Right cardiac atrium (tissue), 5 donors: Measurements from ENCODE around the gene GSTA1. TPM values are rescaled to one million over a fixed set of nuclear protein-coding genes. Genes with fewer than 3 reads are reported as not detected.
"Not testable (repeated sequence)": the region's sequence is repeated elsewhere in the genome, so short reads cannot be mapped to it uniquely, and the experiment has no call there.

Source experiments
- ATAC-seq, 2 donors: fragments of 200-7000 bp; cut with Tn5 transposase; one replicate each; pipeline versions ENCODE4 v1.8.0 to v1.9.1; 2020; ENCODE audit warnings: moderate library complexity in 2 of 2, mild to moderate bottlenecking in 1 of 2
- DNase-seq, 3 donors: peaks; one replicate each; pipeline ENCODE4 v3.0.0-alpha.2; 2020
- H3K27ac ChIP-seq: one replicate; pipeline ENCODE4 v1.5.1; 2013; ENCODE audit warnings: mild to moderate bottlenecking, low read length, control low read depth, moderate library complexity
- H3K27me3 ChIP-seq: one replicate; pipeline ENCODE4 v1.6.1; 2013; ENCODE audit not compliant: control insufficient read depth, insufficient read depth
- H3K4me1 ChIP-seq: one replicate; pipeline ENCODE4 v1.6.1; 2013; ENCODE audit warnings: low read length; ENCODE audit not compliant: control insufficient read depth, insufficient read depth
- H3K4me3 ChIP-seq: one replicate; pipeline ENCODE4 v1.5.1; 2013; ENCODE audit warnings: low read length, control low read depth
- H3K9me3 ChIP-seq: one replicate; pipeline ENCODE4 v1.6.1; 2013; ENCODE audit warnings: low read length; ENCODE audit not compliant: control insufficient read depth
- WGBS: extraction: QIAGEN DNeasy Blood & Tissue Kit; methylation state at CpG from one replicate; pipeline ENCODE4 v1.1.7; 2013; 5-methylcytosine and 5-hydroxymethylcytosine counted together
- intact Hi-C, 4 donors: fragments of 100-400 bp; cut with DNase I; formaldehyde crosslinking; loops; one replicate each; pipeline versions ENCODE4 v1.11.0 to v1.14.0; 2022 to 2023
- long read RNA-seq, 4 donors: library from polyadenylated mRNA; unstranded; transcript quantifications; one replicate each; pipeline ENCODE4 v2.0.0, GENCODE V29; 2020 to 2021
- polyA plus RNA-seq: library from polyadenylated mRNA; stranded (reverse); fragments of 200-250 nt; gene quantifications from one replicate; pipeline ENCODE4 v1.2.3, GENCODE V29; 2013
- total RNA-seq, 4 donors: library from RNA; stranded (reverse); fragmentation: NEBNext Ultra II Directional; extraction: Animal tissue kit (Norgen Biotek cat#: 25700); gene quantifications; one replicate each; pipeline ENCODE4 v1.2.1, GENCODE V29; 2021
- donor health status: healthy with polysubstance abuse.
- donor health status: DM: no; HTN: yes; CAD: no.
- donor health status: DM: no; HTN: no; CAD: no.
- donor health status: DM: no; HTN: yes; CAD: no; lungs with severe emphysema.
- donor health status: DM: yes; HTN: yes; CAD: no.

The GSTA1 gene
- total RNA-seq: not detected
- 0.09 TPM for polyA plus RNA-seq
- long read RNA-seq, donor 1: 0 reads
- long read RNA-seq, donor 2: 0 reads
- long read RNA-seq, donor 3: 0 reads
- long read RNA-seq, donor 4: 0 reads

DNA sequence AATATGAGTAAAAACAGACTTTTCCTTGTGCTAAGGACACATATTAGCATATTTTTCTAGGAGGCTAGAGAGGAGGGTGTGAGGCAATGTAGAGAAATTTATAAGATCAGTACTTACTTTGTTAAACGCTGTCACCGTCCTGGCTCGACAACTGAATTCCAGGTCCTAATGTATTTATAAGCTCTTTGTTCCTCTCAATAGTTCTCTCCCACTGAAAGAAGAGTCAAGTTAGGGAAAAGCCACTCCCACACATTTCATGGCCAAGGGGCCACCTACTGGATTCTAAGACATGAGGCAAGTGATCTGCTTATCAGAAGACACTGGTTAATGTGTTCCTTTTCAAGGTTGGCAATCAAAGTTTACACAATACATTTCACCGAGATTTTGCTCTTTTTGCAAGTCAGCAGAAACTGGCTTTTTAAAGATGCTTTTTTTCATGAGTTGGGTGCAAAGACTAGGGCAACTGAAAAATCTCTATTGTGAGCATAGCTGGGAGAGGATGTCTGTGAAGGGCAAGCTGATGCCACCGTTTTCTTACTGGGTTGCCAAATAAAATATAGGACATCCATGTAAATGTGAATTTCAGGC lies at the start of gene GSTA1:
Gene GSTA1, minus strand, starts transcription at position 149 of the 588 bp plus-strand sequence. CDS start 4,549 bp downstream, outside the sequence.
- DNase-seq, intact Hi-C loops, H3K27ac ChIP-seq, H3K27me3 ChIP-seq, H3K9me3 ChIP-seq, ATAC-seq, H3K4me3 ChIP-seq, H3K4me1 ChIP-seq: not testable (repeated sequence)
- 54% methylated on average over 5 of the region's 5 CpGs for WGBS

DNA sequence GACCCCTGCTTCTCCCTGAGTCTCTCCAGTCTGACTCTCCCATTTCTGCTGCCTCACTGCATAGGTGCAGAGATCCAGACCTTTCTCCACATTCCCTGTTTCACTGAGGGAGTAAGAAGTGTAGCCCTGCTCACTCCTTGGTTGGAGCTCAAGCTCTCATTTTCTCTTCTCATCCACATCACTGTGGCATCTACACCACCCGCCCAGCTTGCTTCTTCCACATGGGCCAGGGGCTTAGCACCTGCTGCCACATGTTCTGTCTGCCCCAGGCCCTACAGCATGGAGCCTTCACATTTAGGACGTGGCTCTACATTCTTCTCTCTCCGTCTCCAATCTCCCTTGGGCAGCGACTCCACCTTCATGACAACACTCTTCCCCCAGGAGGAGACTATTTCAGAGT lies 45.5 kb upstream of the GSTA1 start:
- DNase-seq: no peak
- 76% methylated on average over 4 of the region's 4 CpGs for WGBS
- no peaks in the 10 kb centered on the region for H3K27me3 ChIP-seq
- no peak for ATAC-seq
- no peaks in the 10 kb centered on the region for H3K4me1 ChIP-seq
- H3K4me3 ChIP-seq: no peak overlapping the region
- no peak overlapping the region for H3K27ac ChIP-seq
- intact Hi-C loops: no loop called here
- H3K9me3 ChIP-seq: no peaks in the 10 kb centered on the region

DNA sequence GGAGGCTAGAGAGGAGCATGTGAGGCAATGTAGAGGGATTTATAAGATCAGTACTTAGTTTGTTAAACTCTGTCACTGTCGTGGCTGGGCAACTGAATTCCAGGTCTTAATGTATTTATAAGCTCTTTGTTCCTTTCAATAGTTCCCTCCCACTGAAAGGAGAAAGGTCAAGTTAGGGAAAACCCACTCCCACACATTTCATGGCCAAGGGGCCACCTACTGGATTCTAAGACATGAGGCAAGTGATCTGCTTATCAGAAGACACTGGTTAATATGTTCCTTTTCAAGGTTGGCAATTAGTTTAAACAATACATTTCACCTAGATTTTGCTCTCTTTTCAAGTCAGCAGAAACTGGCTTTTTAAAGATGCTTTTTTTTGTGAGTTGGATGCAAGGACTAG lies 42.4 kb upstream of the GSTA1 start:
- Histone ChIP-seq H3K9me3 (no peaks in the 10 kb centered on the region), H3K4me3 (no peak overlapping the region), H3K27me3 (no peaks in the 10 kb centered on the region), H3K27ac (no peak overlapping the region), H3K4me1 (no peaks in the 10 kb centered on the region)
- intact Hi-C loops: no loop called here
- DNase-seq (no peak), ATAC-seq (no peak)
- 51% methylated on average over 1 of the region's 1 CpG for WGBS

DNA sequence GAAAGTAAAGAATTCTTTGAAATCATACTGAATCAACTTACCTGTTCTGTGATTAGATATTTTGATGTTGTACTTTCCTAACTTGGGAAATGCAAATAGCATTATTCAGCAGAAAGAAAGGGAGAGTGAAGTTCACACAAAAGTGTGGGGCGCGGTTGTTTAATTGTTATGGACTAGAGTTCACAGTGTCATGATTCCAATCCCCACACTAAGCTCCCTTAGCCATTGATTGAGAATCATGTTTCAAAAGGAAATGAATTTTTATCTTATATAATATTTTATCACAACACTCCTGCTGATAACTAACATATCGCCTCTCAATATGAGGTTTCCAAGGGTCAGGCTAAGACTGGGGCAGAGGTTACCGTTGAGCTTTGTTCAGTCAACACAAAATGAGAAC lies 40.0 kb upstream of the GSTA1 start:
- no peaks in the 10 kb centered on the region for H3K4me1 ChIP-seq
- no peaks in the 10 kb centered on the region for H3K27me3 ChIP-seq
- H3K27ac ChIP-seq: no peak overlapping the region
- H3K9me3 ChIP-seq: no peaks in the 10 kb centered on the region
- 92% methylated on average over 4 of the region's 4 CpGs for WGBS
- H3K4me3 ChIP-seq: no peak overlapping the region
- no peak for DNase-seq
- intact Hi-C loops: no loop called here
- no peak for ATAC-seq

DNA sequence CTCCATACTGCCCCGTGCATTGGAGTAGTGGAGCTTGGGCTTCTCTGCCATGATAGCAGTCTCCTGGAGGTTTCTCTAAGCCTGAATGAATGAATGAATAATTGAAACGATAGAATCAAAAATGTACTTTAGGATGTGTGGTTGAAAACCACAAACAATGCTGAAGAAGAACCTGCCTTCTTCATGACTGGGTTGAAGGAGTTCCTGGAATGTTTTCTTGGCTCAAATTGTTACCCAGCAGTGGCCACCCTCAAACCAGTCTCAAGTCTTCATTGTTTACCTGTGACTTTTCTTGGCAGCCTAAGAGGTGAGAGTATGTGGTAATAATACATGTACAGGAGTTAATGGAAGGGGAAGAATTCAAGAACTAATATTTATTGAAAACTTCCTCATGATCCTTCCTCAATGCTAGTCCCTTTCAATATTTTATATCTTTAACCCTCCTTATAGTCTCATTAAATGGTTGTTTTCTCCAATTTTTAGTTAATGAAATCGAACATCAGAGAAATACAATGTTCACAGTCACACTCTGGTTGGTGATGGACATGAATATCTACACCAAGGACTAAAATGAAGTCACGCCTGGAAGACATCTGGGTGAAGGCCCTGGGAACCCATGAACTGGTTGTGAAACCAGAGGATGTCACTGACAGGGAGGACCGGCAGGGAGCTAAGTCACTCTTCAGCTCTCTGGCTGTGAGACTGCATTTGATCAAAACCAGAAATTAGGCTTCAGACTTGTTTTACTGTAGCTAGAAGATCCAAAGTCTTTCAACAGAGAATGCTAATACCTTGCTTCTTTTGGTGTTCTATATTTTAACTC lies 37.4 kb upstream of the GSTA1 start, which contains the start of gene GSTA5:
Gene GSTA5, minus strand, starts transcription at position 51 of the 823 bp plus-strand sequence.
- no peaks in the 10 kb centered on the region for H3K9me3 ChIP-seq
- no peak for ATAC-seq
- H3K4me3 ChIP-seq: no peak within 1 kb of the TSS
- intact Hi-C loops: no loop called here
- no peaks in the 10 kb centered on the region for H3K4me1 ChIP-seq
- WGBS: 79% methylated on average over 5 of the region's 5 CpGs
- H3K27me3 ChIP-seq: no peaks in the 10 kb centered on the region
- DNase-seq: no peak
- H3K27ac ChIP-seq: no peak within 1 kb of the TSS

DNA sequence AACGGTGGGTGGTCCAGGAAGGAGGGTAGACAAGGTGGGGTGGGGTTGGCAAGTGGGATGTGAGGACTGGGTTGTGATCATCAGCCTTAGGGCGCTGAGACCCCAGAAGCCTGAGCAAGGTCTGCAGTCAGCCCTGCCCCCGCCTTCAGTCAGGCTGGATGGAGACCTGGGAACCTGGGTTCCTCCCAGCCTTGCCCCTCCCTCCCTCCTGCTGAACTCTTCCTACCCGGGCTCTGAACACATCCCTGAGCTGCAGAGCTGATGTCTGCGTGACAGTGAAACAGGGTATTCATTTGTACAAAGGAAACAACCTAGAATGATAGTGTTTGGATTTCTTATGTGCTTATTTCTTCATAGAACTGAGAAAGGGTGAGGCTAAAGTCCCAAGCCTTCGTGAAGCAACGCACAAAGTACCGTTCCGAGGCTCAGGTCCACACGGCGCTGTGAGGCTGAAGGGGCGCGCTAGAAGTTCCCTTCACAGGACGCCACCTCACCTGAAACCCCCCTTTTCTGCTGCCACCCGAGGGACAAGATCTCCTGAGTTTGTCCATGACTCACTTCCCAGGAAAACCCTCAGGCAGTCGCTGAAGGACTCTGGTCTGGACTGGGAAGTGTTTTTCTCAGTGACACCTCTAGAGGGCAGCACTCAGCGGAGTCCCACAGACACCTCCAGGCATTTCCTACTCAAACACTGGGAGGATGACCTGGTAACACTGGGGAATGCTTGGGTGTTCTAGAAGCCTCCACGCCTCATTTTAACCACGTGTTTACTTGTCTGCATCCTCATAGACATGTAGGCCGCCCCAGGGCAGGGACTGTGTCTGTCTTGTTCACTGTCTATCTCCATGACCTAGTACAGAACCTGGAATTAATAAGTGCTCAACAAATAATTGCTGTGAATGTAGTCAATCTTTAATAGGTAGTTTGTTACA lies 35.8 kb upstream of the GSTA1 start:
- WGBS: 60% methylated on average over 20 of the region's 20 CpGs
- peak in 1 of 3 donors; percentile 30 for DNase-seq

DNA sequence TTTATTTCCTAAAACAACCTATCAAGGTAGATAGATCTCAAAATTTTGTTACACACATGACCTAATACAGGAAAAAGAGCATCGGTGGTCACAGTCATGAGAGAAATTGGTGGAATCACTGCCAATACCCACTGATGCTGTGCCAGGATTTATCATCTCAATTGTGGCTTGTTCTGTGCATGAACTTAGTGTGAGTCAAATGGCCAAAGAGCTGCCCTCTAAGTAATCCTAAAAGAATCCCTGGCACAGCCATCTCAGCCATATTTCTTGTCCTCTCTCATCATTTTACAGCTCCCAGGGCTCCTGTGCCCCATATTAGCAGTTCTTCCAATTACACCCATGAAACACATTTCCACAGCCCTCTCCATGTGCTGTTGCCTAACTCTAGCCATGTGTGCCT lies 30.9 kb upstream of the GSTA1 start:
- no peak for ATAC-seq
- DNase-seq: no peak
- Histone ChIP-seq H3K27ac (no peak overlapping the region), H3K9me3 (no peaks in the 10 kb centered on the region), H3K4me1 (no peaks in the 10 kb centered on the region), H3K27me3 (no peaks in the 10 kb centered on the region), H3K4me3 (no peak overlapping the region)
- 71% methylated on average over 1 of the region's 1 CpG for WGBS
- intact Hi-C loops: no loop called here

More for the DNA sequence above, 35.8 kb upstream of the GSTA1 start:
- Histone ChIP-seq H3K4me1 (no peaks in the 10 kb centered on the region), H3K4me3 (no peak overlapping the region), H3K27ac (no peak overlapping the region), H3K9me3 (no peaks in the 10 kb centered on the region), H3K27me3 (no peaks in the 10 kb centered on the region)
- intact Hi-C loops: no loop called here
- peak in 1 of 2 donors; percentile 70 for ATAC-seq

DNA sequence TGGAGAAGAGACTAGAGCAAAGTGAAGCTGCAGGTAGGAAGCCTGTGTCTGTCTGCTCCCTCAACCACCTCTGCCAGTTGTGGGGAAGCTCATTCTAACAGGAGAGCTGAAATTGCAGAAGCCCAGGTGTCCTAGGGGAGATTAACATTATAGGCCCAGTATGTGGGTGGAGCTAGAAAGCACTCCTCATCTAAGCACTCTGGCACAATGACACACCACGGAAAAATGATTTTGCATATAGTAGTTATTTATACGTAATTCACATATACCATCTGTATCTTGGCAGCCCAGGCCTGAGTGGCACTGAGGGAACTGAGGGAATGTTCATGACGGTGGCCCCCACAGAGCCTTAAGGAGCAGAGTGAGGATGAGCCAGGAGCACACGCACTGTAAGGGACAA lies 27.3 kb upstream of the GSTA1 start:
- WGBS: 81% methylated on average over 4 of the region's 4 CpGs
- H3K4me3 ChIP-seq, DNase-seq, intact Hi-C loops, H3K27ac ChIP-seq, H3K27me3 ChIP-seq, H3K4me1 ChIP-seq, ATAC-seq, H3K9me3 ChIP-seq: not testable (repeated sequence)

DNA sequence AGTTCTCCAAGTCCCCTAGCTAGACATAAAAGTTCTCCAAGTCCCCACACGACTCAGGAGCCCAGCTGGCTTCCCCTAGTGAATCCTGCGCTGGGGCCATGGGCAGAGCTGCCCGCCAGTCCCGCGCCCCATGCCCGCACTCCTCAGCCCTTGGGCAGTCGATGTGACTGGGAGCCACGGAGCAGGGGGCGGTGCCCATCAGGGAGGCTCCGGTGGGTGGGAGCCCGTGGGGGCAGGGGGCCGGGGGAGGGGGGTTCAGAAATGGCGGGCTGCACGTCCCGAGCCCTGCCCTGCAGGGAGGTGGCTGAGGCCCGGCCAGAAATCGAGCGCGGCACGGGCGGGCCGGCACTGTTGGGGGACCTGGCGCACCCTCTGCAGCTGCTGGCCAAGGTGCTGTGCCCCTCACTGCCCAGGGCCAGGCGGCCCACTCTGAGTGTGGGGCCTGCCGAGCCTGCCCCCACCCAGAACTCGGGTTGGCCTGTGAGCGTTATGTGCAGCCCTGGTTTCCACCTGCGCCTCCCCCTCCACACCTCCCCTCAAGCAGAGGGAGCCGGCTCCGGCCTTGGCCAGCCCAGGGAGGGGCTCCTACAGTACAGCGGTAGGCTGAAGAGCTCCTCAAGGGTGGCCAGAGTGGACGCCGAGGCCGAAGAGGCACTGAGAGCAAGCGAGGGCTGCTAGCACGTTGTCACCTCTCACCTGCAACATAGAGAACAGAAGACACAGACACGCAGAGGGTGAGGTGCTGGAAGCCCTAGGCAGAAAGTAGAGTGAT lies 25.6 kb upstream of the GSTA1 start:
- WGBS: 88% methylated on average over 37 of the region's 37 CpGs
- intact Hi-C loops: no loop called here
- no peaks in the 10 kb centered on the region for H3K4me1 ChIP-seq
- DNase-seq (peak in 1 of 3 donors; percentile 51), ATAC-seq (peak in 1 of 2 donors; percentile 38)
- H3K4me3 ChIP-seq: no peak overlapping the region
- no peaks in the 10 kb centered on the region for H3K9me3 ChIP-seq
- no peaks in the 10 kb centered on the region for H3K27me3 ChIP-seq
- H3K27ac ChIP-seq: no peak overlapping the region

DNA sequence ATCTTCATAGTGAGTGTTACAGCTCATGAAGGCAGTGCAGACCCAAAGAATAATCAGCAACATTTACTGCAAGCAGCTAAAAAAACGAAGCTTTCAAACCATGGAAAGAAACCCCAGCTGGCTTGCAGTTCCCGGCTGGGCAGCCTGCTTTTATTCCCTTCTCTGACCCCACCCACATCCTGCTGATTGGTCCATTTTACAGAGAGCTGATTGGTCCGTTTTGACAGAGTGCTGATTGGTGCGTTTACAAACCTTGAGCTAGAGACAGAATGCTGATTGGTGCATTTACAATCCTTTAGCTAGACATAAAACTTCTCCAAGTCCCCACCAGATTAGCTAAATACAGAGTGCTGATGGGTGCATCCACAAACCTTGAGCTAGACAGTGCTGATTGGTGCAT lies 25.0 kb upstream of the GSTA1 start:
- H3K27me3 ChIP-seq, ATAC-seq, H3K9me3 ChIP-seq, H3K4me3 ChIP-seq, DNase-seq, intact Hi-C loops, H3K4me1 ChIP-seq, H3K27ac ChIP-seq: not testable (repeated sequence)
- 76% methylated on average over 4 of the region's 4 CpGs for WGBS
